ENCODE data around the gene RALGDS. TPM values are rescaled to one million over a fixed set of nuclear protein-coding genes. Genes with fewer than 3 reads are reported as not detected.

Gene RALGDS
- total and polyA plus RNA-seq, 12 donors: 15.6 to 45.1 (median 28.1) TPM

DNA sequence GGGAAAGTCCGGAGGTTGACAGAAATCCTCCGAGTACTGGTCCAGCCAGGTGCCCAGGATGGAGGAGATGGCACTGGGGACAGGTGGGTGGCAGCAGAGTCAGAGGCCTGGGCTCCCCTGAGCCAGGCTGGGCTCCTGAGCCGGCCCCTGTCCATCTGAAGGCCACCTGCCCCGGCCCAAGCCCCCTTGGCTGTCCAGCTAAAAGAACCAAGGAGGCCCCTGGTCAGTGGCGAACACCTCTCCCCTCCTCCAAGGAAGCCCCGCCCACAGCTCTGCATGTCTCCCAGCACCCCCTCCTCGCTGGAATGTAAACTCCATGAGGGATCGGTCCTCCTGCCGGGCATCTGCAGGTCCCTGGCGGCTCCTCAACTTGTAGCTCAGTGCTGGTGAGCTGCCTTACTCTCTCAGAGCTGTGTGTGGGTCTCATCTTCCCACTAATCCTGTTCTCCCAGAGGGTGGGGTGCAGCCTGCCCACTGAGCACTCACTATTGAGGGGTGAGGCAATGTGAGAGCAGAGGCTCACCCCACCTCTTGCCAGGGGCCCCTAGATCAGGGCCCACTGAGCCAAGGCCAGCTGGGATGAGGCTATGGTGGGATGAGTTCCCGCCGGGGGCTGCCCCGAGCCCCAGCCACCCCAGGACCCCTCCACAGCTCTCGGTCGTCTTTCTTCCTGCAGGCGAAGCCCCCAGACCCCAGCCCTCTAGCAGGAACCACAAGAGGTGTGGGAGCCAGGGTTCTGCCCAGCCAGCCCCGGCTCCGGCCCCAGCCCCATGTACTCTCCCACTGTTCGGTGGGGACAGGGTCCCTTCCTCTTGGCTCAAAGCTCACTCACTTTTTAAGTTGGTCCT lies 12.0 kb downstream of the RALGDS start:
- H3K27me3 ChIP-seq: no peaks in the 10 kb centered on the region
- 93 to 97% methylated on average over 19 of the region's 19 CpGs for WGBS, 2 donors

DNA sequence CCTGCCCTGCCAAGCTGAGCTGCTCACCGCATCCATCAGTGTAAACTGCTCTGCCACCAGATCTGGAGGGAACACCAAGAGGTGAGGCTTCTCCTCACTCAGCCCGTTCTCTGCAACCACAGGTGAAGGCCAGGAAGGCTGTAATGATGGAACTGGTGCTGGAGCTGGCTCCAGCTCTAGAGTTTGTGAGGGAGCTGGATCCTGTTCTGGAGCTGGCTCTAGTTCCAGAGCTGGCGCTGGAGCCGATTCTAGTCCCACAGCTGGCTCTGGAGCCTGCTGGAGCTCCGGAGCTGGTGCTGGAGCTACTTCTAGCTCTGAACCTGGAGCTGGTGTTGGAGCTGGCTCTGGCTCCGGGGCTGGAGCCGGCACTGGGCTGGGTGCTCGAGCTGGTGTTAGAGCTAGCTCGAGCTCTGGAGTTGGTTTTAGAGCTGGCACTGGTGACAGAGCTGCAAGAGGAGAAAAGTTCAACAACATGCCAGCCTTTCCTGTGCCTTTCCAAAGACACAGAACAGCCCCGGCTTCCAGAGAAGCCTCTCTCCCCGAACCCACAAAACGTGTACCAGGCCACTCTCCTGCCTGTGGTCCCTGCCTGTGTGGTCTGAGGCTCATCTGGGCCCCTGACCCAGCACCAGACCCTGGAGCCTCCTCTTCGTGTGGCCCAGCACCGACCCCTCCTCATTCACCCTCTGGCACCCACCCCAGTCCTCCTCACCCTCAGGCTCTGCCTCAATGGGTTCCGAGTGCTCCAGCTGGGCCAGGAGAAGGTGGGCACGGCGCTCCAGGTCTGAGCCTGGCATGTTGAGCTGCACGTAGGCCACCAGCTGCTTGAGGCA lies 12.9 kb downstream of the RALGDS start:
- no peaks in the 10 kb centered on the region for H3K9me3 ChIP-seq
- 92 to 97% methylated on average over 18 of the region's 18 CpGs for WGBS, 2 donors
- H3K36me3 ChIP-seq: peaks cover 5 to 90% (median 51%) of the 10 kb centered on the region in 9 donors
- no peak overlapping the region for H3K4me3 ChIP-seq
- ATAC-seq (no peak), DNase-seq (no peak)
- H3K27me3 ChIP-seq: no peaks in the 10 kb centered on the region
- TF ChIP-seq, protein P1, sequence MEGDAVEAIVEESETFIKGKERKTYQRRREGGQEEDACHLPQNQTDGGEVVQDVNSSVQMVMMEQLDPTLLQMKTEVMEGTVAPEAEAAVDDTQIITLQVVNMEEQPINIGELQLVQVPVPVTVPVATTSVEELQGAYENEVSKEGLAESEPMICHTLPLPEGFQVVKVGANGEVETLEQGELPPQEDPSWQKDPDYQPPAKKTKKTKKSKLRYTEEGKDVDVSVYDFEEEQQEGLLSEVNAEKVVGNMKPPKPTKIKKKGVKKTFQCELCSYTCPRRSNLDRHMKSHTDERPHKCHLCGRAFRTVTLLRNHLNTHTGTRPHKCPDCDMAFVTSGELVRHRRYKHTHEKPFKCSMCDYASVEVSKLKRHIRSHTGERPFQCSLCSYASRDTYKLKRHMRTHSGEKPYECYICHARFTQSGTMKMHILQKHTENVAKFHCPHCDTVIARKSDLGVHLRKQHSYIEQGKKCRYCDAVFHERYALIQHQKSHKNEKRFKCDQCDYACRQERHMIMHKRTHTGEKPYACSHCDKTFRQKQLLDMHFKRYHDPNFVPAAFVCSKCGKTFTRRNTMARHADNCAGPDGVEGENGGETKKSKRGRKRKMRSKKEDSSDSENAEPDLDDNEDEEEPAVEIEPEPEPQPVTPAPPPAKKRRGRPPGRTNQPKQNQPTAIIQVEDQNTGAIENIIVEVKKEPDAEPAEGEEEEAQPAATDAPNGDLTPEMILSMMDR (IDR thresholded peaks at IDR 0.05): no peak
- peaks cover 9 to 26% (median 14%) of the 10 kb centered on the region in 9 donors for H3K4me1 ChIP-seq
- intact Hi-C loops (cut with DNase I): loop anchor here in 1 of 10 donors (10.0 kb wide), 1 partner anchor 63 kb away; no protein-coding TSS in a partner anchor
- no peak overlapping the region for H3K27ac ChIP-seq

More for the DNA sequence above, 12.0 kb downstream of the RALGDS start:
- Histone ChIP-seq H3K36me3 (peaks cover 5 to 81% (median 51%) of the 10 kb centered on the region in 9 donors), H3K9me3 (no peaks in the 10 kb centered on the region), H3K27ac (no peak overlapping the region), H3K4me1 (peaks cover 17 to 28% (median 21%) of the 10 kb centered on the region in 9 donors), H3K4me3 (no peak overlapping the region)
- intact Hi-C loops (cut with DNase I): loop anchor here in 1 of 10 donors (10.0 kb wide), 1 partner anchor 64 kb away; no protein-coding TSS in a partner anchor
- TF ChIP-seq, protein P1 (IDR thresholded peaks at IDR 0.05): no peak
- no peak for ATAC-seq
- no peak for DNase-seq

- Histone ChIP-seq H3K4me3 (no peak overlapping the region), H3K4me1 (peaks cover 0 to 17% (median 5%) of the 10 kb centered on the region in 9 donors), H3K36me3 (peaks cover 5 to 98% (median 59%) of the 10 kb centered on the region in 9 donors), H3K9me3 (no peaks in the 10 kb centered on the region), H3K27ac (no peak overlapping the region), H3K27me3 (no peaks in the 10 kb centered on the region)
- no peak for ATAC-seq
- TF ChIP-seq, protein P1 (IDR thresholded peaks at IDR 0.05): no peak
- intact Hi-C loops (cut with DNase I): loop anchor here in 1 of 10 donors (10.0 kb wide), 1 partner anchor 62 kb away; no protein-coding TSS in a partner anchor
- 91 to 95% methylated on average over 13 of the region's 13 CpGs for WGBS, 2 donors
- no peak for DNase-seq
These were observed 13.8 kb downstream of the RALGDS start for GRCh38 chr9:133107245-133107722.
